Gastrocnemius medialis (tissue), 4 donors: ENCODE measurements around the gene AHRR.

ENCODE experiments used
- POLR2A ChIP-seq, 2 donors: fragments of 450-650 bp; IDR thresholded peaks; one replicate each; pipeline ENCODE4 v1.6.1; 2017; ENCODE audit warnings: antibody characterized with exemption in 2 of 2, mild to moderate bottlenecking in 2 of 2, moderate library complexity in 2 of 2
- TF ChIP-seq, protein P1 (sequence below), 5 experiments: fragments of 450-650 bp in 3 of 5; fragments of 200-600 bp in 2 of 5; sonication (generic) in 2 of 5; IDR thresholded peaks in 4 of 5; conservative IDR thresholded peaks in 1 of 5; 1 replicate in 4 of 5; 2 replicates in 1 of 5; pipeline ENCODE4 v1.5.1; 2016 to 2019; ENCODE audit warnings: antibody characterized with exemption in 5 of 5, mild to moderate bottlenecking in 3 of 5, moderate library complexity in 3 of 5

DNA sequence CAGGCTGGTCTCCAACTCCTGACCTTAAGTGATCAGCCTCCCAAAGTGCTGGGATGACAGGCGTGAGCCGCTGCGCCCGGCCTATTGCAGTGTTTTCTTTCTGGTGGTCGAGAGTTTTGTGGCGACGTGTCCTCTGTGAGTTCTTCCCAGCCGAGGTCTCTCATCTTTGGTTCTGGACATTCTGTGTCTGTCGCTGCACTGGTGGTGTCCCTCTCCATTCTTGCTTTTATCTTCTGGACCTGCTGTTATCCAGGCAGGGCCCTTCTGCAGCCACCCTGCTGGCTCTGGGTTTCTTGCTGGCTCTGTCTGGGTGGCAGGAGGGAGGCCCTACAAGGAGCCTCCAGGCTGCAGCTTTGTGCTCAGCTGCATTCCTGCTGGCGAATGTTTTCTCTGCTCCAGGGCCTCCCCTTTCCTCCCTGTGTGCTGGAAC lies 72.3 kb downstream of the AHRR start:
- TF ChIP-seq, protein P1, sequence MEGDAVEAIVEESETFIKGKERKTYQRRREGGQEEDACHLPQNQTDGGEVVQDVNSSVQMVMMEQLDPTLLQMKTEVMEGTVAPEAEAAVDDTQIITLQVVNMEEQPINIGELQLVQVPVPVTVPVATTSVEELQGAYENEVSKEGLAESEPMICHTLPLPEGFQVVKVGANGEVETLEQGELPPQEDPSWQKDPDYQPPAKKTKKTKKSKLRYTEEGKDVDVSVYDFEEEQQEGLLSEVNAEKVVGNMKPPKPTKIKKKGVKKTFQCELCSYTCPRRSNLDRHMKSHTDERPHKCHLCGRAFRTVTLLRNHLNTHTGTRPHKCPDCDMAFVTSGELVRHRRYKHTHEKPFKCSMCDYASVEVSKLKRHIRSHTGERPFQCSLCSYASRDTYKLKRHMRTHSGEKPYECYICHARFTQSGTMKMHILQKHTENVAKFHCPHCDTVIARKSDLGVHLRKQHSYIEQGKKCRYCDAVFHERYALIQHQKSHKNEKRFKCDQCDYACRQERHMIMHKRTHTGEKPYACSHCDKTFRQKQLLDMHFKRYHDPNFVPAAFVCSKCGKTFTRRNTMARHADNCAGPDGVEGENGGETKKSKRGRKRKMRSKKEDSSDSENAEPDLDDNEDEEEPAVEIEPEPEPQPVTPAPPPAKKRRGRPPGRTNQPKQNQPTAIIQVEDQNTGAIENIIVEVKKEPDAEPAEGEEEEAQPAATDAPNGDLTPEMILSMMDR (IDR thresholded peaks at IDR 0.05 in 4 of 5, conservative IDR thresholded peaks at IDR 0.05 in 1 of 5) = no peak
- no peak for TF ChIP-seq POLR2A (IDR thresholded peaks at IDR 0.05)
